Measurements from ENCODE around the gene ZNF516.

The ZNF516 gene

DNA sequence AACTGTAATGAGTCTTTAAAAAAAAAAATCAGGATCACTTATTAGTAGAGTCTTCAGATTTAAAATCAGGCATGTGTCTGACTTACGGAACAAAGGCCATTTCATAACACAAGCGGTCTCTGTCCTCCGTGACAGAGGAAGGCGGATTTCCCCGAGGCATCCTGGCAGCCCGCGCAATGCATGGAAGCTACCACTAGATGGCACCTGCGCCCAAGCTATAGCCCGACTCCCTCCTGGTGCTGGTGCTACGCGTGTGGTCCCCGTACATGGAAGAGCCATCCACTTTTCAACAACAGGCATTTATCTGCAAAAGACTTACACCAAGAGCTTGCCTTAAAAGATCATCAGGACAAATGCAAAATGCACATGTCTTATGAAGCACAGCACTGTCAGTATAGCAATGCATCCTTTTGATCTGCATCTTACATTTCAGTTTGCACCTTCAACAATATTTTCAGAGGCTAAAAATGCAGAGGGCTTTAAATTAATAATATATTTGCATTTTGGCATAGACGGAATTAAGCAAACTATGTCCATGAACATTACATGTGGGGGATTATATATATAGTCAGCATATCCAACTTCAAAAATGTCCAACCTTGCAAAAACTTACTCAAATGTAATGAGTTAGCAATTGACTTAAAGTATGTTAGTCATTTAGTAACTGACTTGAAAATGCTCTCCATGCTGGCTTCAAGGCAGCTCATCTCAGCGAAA, 96.0 kb downstream of the ZNF516 start:
- H3K27me3 Mint-ChIP-seq (ENCODE audit: low read depth) = peaks cover 20% of the 10 kb centered on the region

DNA sequence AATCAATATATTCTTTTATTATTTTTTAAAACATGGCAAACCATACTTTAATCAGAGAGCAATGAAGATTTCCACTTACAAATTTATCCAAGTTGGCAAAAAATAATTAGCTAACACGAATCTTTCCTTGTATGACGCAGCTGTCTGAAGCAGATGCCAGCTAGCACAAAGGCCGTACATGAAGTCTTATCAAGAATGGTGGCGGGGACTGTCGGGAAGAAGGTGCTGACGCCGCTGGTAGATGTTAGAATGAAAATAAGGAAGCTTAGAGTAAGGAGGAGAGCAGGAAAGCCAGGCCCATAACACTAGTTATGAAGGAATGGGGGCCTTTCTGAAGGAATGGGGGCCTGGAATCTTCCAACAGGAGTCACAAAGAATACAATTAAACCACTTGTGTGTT, 96.7 kb downstream of the ZNF516 start:
- no peaks in the 10 kb centered on the region for H3K36me3 Mint-ChIP-seq (ENCODE audit: low read depth)
- H3K4me1 Mint-ChIP-seq (ENCODE audit: low read depth) = peaks cover 6% of the 10 kb centered on the region
- H3K27me3 Mint-ChIP-seq (ENCODE audit: low read depth) = peaks cover 20% of the 10 kb centered on the region
- H3K9me3 Mint-ChIP-seq = no peaks in the 10 kb centered on the region
- no peak overlapping the region for H3K4me3 Mint-ChIP-seq
- no peak overlapping the region for H3K27ac Mint-ChIP-seq

More for the DNA sequence above, 96.0 kb downstream of the ZNF516 start:
- Mint-ChIP-seq H3K4me3 (no peak overlapping the region), H3K4me1 (ENCODE audit: low read depth) (peaks cover 6% of the 10 kb centered on the region), H3K36me3 (ENCODE audit: low read depth) (no peaks in the 10 kb centered on the region), H3K9me3 (no peaks in the 10 kb centered on the region), H3K27ac (no peak overlapping the region)

- no peaks in the 10 kb centered on the region for H3K36me3 Mint-ChIP-seq (ENCODE audit: low read depth)
- H3K27me3 Mint-ChIP-seq (ENCODE audit: low read depth) = peaks cover 20% of the 10 kb centered on the region
- H3K9me3 Mint-ChIP-seq = no peaks in the 10 kb centered on the region
- H3K4me3 Mint-ChIP-seq = no peak overlapping the region
- peaks cover 6% of the 10 kb centered on the region for H3K4me1 Mint-ChIP-seq (ENCODE audit: low read depth)
- no peak overlapping the region for H3K27ac Mint-ChIP-seq
These were observed 97.4 kb downstream of the ZNF516 start for GRCh38 chr18:76397631-76398030.

DNA sequence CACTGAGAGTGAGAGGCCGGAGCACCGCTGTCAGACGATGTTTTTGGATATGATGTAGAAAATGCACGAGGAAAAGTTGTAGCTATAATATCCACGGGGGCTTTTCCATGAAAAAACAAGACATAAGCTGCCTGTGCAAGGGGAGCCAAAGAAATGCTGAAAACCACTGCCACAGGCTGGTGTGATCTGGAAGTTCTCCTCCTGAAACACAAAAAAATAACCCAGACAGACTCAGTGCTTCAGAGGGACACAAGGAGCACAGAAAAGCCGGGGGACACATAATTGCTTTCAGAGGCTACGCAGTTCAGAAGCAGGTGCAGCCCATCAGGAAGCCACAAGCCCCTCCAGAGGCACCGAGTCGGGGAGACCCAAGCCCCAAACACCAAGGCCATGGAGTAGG, 98.2 kb downstream of the ZNF516 start:
- Mint-ChIP-seq H3K36me3 (ENCODE audit: low read depth) (no peaks in the 10 kb centered on the region), H3K9me3 (no peaks in the 10 kb centered on the region), H3K27me3 (ENCODE audit: low read depth) (peaks cover 20% of the 10 kb centered on the region), H3K27ac (no peak overlapping the region), H3K4me1 (ENCODE audit: low read depth) (peaks cover 6% of the 10 kb centered on the region), H3K4me3 (no peak overlapping the region)

DNA sequence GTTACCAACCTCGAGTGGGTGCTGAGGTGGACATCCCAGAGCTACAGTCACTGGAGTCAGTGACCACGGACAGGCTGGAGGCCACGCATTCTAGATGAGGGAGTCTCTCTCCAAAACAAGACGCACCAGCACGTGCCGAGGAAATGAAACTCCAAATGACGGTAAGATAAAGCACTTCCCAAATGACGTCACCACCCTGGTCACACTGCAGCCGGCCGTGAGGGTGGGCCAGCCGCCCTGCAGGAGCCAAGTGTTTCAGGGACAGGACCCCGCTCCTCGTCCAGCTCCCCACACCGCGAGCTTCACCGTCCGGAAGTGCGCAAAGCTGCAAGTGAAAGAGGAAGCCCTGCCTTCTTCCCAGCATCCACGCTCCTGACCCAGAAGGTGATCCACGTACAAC, 99.4 kb downstream of the ZNF516 start:
- Mint-ChIP-seq H3K27me3 (ENCODE audit: low read depth) (peaks cover 24% of the 10 kb centered on the region), H3K9me3 (no peaks in the 10 kb centered on the region), H3K36me3 (ENCODE audit: low read depth) (no peaks in the 10 kb centered on the region)

DNA sequence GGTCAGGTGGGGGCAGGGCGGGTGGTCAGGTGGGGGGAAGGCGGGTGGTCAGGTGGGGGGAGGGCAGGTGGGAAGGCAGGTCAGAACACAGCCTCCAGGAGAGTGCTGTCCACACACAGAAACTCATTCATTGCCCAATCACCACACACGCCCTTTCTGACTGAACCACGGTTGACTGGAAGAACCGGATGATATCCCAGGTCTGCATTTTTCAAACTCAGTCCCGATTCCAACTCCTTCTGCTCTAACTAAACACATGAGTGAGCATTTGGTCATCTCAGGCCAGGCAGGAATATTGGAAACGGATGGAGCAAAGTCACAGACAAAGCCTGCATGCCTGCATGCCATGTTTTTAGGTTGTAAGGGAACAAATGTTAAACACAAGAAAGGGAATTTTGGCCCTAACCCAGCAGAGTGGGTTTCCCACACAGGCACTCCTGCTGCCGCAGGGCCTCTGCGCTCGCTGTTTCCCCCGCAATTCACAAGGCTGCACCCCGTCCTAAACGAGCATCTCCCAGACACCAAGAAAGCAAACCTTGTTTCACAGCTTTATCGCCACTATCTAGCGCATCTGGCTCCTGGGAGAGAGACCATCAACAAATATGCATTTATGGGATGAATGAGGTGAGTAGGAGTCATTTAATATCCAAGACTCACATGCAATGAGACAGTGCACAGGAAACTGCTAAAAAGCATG, 100.1 kb downstream of the ZNF516 start:
- Mint-ChIP-seq H3K4me3 (no peak overlapping the region), H3K36me3 (ENCODE audit: low read depth) (no peaks in the 10 kb centered on the region), H3K9me3 (no peaks in the 10 kb centered on the region), H3K4me1 (ENCODE audit: low read depth) (peaks cover 6% of the 10 kb centered on the region), H3K27me3 (ENCODE audit: low read depth) (peaks cover 25% of the 10 kb centered on the region), H3K27ac (no peak overlapping the region)

More for the DNA sequence above, 99.4 kb downstream of the ZNF516 start:
- Mint-ChIP-seq H3K27ac (no peak overlapping the region), H3K4me1 (ENCODE audit: low read depth) (peaks cover 6% of the 10 kb centered on the region), H3K4me3 (no peak overlapping the region)

GRCh38 chr18:76392349-76392748, 102.7 kb downstream of the ZNF516 start:
- H3K27me3 Mint-ChIP-seq (ENCODE audit: low read depth) = peaks cover 25% of the 10 kb centered on the region
- H3K27ac Mint-ChIP-seq = no peak overlapping the region
- H3K4me1 Mint-ChIP-seq (ENCODE audit: low read depth) = peaks cover 7% of the 10 kb centered on the region
- H3K36me3 Mint-ChIP-seq (ENCODE audit: low read depth) = no peaks in the 10 kb centered on the region
- no peaks in the 10 kb centered on the region for H3K9me3 Mint-ChIP-seq
- H3K4me3 Mint-ChIP-seq = no peak overlapping the region

- Mint-ChIP-seq H3K4me1 (ENCODE audit: low read depth) (peaks cover 12% of the 10 kb centered on the region), H3K4me3 (no peak overlapping the region), H3K27me3 (ENCODE audit: low read depth) (peaks cover 29% of the 10 kb centered on the region), H3K9me3 (no peaks in the 10 kb centered on the region), H3K36me3 (ENCODE audit: low read depth) (no peaks in the 10 kb centered on the region), H3K27ac (no peak overlapping the region)
These were observed 103.3 kb downstream of the ZNF516 start for GRCh38 chr18:76391746-76392145.

GRCh38 chr18:76391038-76391437, 104.0 kb downstream of the ZNF516 start:
- Mint-ChIP-seq H3K9me3 (no peaks in the 10 kb centered on the region), H3K4me3 (no peak overlapping the region), H3K36me3 (ENCODE audit: low read depth) (no peaks in the 10 kb centered on the region), H3K27ac (no peak overlapping the region), H3K4me1 (ENCODE audit: low read depth) (peaks cover 19% of the 10 kb centered on the region), H3K27me3 (ENCODE audit: low read depth) (peaks cover 36% of the 10 kb centered on the region)

DNA sequence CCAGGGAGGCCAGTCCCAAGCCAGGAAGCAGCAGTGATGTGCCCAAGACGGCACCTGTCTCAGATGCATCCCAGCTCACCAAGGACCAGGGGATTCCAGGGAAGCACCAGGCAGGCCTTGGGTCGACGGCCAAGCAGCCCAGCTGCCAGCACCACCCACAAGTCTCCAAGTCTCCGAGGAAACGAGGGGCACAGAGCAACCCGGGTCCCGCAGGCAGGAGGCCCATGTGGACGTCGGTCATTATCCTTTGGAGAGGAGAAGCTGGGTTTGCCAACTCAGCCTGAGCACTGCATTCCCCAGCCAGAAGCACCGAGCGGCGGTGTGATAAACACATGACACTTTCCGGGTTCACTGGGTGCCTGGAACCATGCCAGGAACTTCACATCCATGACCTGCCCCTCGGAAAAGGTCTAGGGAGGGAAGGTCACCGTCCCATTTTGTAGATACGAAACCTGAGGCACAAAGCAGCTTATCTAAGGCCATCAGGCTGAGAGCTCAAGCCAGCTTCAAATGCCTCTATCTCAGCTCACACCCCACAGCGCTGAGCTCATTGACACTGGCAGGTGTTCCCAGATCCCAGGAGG, 104.5 kb downstream of the ZNF516 start:
- H3K9me3 Mint-ChIP-seq = no peaks in the 10 kb centered on the region
- peaks cover 19% of the 10 kb centered on the region for H3K4me1 Mint-ChIP-seq (ENCODE audit: low read depth)
- H3K4me3 Mint-ChIP-seq = no peak overlapping the region
- no peak overlapping the region for H3K27ac Mint-ChIP-seq
- H3K36me3 Mint-ChIP-seq (ENCODE audit: low read depth) = no peaks in the 10 kb centered on the region
- H3K27me3 Mint-ChIP-seq (ENCODE audit: low read depth) = peaks cover 40% of the 10 kb centered on the region

DNA sequence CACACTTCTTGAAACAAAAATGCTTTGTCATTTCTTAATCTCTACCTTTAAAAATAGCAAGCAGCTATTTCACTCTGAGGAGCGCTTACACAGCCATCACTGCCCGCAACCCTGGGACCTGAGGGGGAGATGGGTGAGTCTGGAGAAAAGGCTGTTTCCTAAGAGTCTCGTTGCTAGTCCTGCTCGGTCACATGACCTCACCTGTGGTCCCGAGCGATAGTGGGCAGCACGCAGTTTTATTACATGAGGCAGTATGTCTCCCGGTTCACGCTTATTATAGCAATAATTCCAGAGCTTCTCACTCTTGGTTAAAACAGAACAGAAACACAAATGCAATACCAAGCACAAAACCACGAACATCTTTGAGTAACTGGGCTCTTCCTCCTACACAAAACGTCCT, 105.3 kb downstream of the ZNF516 start:
- Mint-ChIP-seq H3K27ac (no peak overlapping the region), H3K4me3 (no peak overlapping the region), H3K27me3 (ENCODE audit: low read depth) (peaks cover 36% of the 10 kb centered on the region), H3K9me3 (no peaks in the 10 kb centered on the region), H3K4me1 (ENCODE audit: low read depth) (peaks cover 19% of the 10 kb centered on the region), H3K36me3 (ENCODE audit: low read depth) (no peaks in the 10 kb centered on the region)

GRCh38 chr18:76388891-76389423, 106.1 kb downstream of the ZNF516 start:
- Mint-ChIP-seq H3K27ac (no peak overlapping the region), H3K4me1 (ENCODE audit: low read depth) (peaks cover 19% of the 10 kb centered on the region), H3K4me3 (no peak overlapping the region), H3K27me3 (ENCODE audit: low read depth) (peaks cover 36% of the 10 kb centered on the region), H3K9me3 (no peaks in the 10 kb centered on the region), H3K36me3 (ENCODE audit: low read depth) (no peaks in the 10 kb centered on the region)

- Mint-ChIP-seq H3K27me3 (ENCODE audit: low read depth) (peaks cover 36% of the 10 kb centered on the region), H3K27ac (no peak overlapping the region), H3K4me1 (ENCODE audit: low read depth) (peaks cover 19% of the 10 kb centered on the region), H3K9me3 (no peaks in the 10 kb centered on the region), H3K36me3 (ENCODE audit: low read depth) (no peaks in the 10 kb centered on the region), H3K4me3 (no peak overlapping the region)
These were observed 106.8 kb downstream of the ZNF516 start for GRCh38 chr18:76388261-76388660.

GRCh38 chr18:76387608-76388007, 107.4 kb downstream of the ZNF516 start:
- no peaks in the 10 kb centered on the region for H3K9me3 Mint-ChIP-seq
- H3K36me3 Mint-ChIP-seq (ENCODE audit: low read depth) = no peaks in the 10 kb centered on the region
- H3K27me3 Mint-ChIP-seq (ENCODE audit: low read depth) = peaks cover 36% of the 10 kb centered on the region
- no peak overlapping the region for H3K27ac Mint-ChIP-seq
- no peak overlapping the region for H3K4me3 Mint-ChIP-seq
- peaks cover 19% of the 10 kb centered on the region for H3K4me1 Mint-ChIP-seq (ENCODE audit: low read depth)

GRCh38 chr18:76386886-76387285, 108.2 kb downstream of the ZNF516 start:
- Mint-ChIP-seq H3K27ac (no peak overlapping the region), H3K4me1 (ENCODE audit: low read depth) (peaks cover 19% of the 10 kb centered on the region), H3K36me3 (ENCODE audit: low read depth) (no peaks in the 10 kb centered on the region), H3K4me3 (peak overlapping the region; percentile 17), H3K9me3 (no peaks in the 10 kb centered on the region), H3K27me3 (ENCODE audit: low read depth) (peaks cover 36% of the 10 kb centered on the region)

All from T-helper 1 cell treated with Interleukin-12 subunit alpha and Interleukin-12 subunit beta and Interleukin-4 antibody, amounts not matched to agents 30 μg/mL and 1 μg/mL, for 36 hours (primary cell).